Suprapubic skin (tissue), 4 donors: ENCODE data around the gene ZSWIM5.

ENCODE experiments used
- EP300 ChIP-seq: sonication (generic); formaldehyde crosslinking; IDR thresholded peaks from one replicate; pipeline ENCODE4 v1.6.1; 2017; ENCODE audit warnings: antibody characterized with exemption
- POLR2AphosphoS5 ChIP-seq, 3 donors: sonication (generic); formaldehyde crosslinking; IDR thresholded peaks; one replicate each; pipeline ENCODE4 v1.6.1; 2017; ENCODE audit warnings: antibody characterized with exemption in 3 of 3

DNA sequence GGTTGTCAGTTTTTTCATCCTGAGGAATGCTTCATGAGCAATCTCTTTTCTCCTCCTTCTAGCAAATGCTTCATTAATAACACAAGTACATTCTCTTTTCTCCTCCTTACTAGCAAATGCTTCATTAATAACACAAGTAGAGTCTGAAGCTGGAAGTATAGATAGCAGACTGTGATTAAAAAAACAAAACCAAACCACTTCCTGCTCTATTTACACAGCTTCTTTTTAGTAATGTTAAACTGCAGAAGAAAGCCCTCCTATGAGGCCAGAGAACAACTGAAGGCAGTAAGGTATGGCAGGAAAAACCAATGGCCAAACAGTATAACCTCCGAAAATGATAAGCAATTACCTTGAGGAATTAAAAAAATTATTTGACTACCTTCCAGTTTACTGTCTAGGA lies 90.1 kb downstream of the ZSWIM5 start:
- TF ChIP-seq POLR2AphosphoS5 (IDR thresholded peaks at IDR 0.05) (no peak), EP300 (no peak)
